Measurements from ENCODE around the gene ZBTB42.

ZBTB42 gene

GRCh38 chr14:104800771-104801519 is at the start of gene ZBTB42:
Gene ZBTB42 (plus strand): TSS chr14:104801101. CDS start chr14:104801198, 97 bp downstream.
- DNase-seq (ENCODE audit: low read depth in 2 of 2): peak; percentile 28 to 44

- no peak for DNase-seq (ENCODE audit: low read depth in 2 of 2)
Measured at GRCh38 chr14:104751539-104752422, 49.1 kb upstream of the ZBTB42 start.

GRCh38 chr14:104752423-104752734 is 48.5 kb upstream of the ZBTB42 start:
- no peak for DNase-seq (ENCODE audit: low read depth in 2 of 2)

- DNase-seq (ENCODE audit: low read depth in 2 of 2): peak; percentile 98 to 99
Measured at GRCh38 chr14:104752735-104753527, 48.0 kb upstream of the ZBTB42 start, which contains the start of gene SIVA1. Gene SIVA1 (plus strand): TSS chr14:104753147. CDS start chr14:104753202, 55 bp downstream.

- no peak for DNase-seq (ENCODE audit: low read depth in 2 of 2)
Measured at GRCh38 chr14:104753528-104754212, 47.2 kb upstream of the ZBTB42 start.

- DNase-seq (ENCODE audit: low read depth in 2 of 2): no peak
Measured at GRCh38 chr14:104754213-104754851, 46.6 kb upstream of the ZBTB42 start.

- DNase-seq (ENCODE audit: low read depth in 2 of 2): no peak
Measured at GRCh38 chr14:104755621-104756020, 45.3 kb upstream of the ZBTB42 start.

- no peak for DNase-seq (ENCODE audit: low read depth in 2 of 2)
Measured at GRCh38 chr14:104756477-104757237, 44.2 kb upstream of the ZBTB42 start.

- DNase-seq (ENCODE audit: low read depth in 2 of 2): no peak
Measured at GRCh38 chr14:104757238-104757585, 43.7 kb upstream of the ZBTB42 start.

- DNase-seq (ENCODE audit: low read depth in 2 of 2): no peak
Measured at GRCh38 chr14:104757681-104758392, 43.1 kb upstream of the ZBTB42 start.

GRCh38 chr14:104758981-104759969 is 41.6 kb upstream of the ZBTB42 start:
- no peak for DNase-seq (ENCODE audit: low read depth in 2 of 2)

- no peak for DNase-seq (ENCODE audit: low read depth in 2 of 2)
Measured at GRCh38 chr14:104765517-104765916, 35.4 kb upstream of the ZBTB42 start.

GRCh38 chr14:104766256-104766862 is 34.5 kb upstream of the ZBTB42 start:
- no peak for DNase-seq (ENCODE audit: low read depth in 2 of 2)

- no peak for DNase-seq (ENCODE audit: low read depth in 2 of 2)
Measured at GRCh38 chr14:104766863-104767633, 33.9 kb upstream of the ZBTB42 start.

GRCh38 chr14:104767634-104767918 is 33.3 kb upstream of the ZBTB42 start:
- DNase-seq (ENCODE audit: low read depth in 2 of 2): no peak

- DNase-seq (ENCODE audit: low read depth in 2 of 2): peak; percentile 85 to 88
Measured at GRCh38 chr14:104768437-104769323, 32.2 kb upstream of the ZBTB42 start.
